AG04450 (cell line): ENCODE results near the gene CCDC74A. TPM values are rescaled to one million over a fixed set of nuclear protein-coding genes. Genes with fewer than 3 reads are reported as not detected.

Experiments used
- polyA plus RNA-seq: library from polyadenylated mRNA; depleted of rRNA; stranded (reverse); fragments of >200 nt; gene quantifications from 2 replicates; pipeline ENCODE4 v1.2.3, GENCODE V29; 2011; rRNA removed

CCDC74A gene
- polyA plus RNA-seq, 1 experiment: 4.0 TPM

Other genes with a start within 250 kb of the CCDC74A start
- 0.04 and 0.09 TPM in 2 replicates for gene RAB6D, start 163.7 kb upstream of the CCDC74A start, polyA plus RNA-seq
- gene TUBA3D, start 51.8 kb upstream of the CCDC74A start, polyA plus RNA-seq: not detected in 2 replicates
- gene MZT2A, start 35.5 kb upstream of the CCDC74A start, polyA plus RNA-seq: 30.9 and 31.7 TPM in 2 replicates